Measurements from ENCODE around the gene HNRNPM.

DNA sequence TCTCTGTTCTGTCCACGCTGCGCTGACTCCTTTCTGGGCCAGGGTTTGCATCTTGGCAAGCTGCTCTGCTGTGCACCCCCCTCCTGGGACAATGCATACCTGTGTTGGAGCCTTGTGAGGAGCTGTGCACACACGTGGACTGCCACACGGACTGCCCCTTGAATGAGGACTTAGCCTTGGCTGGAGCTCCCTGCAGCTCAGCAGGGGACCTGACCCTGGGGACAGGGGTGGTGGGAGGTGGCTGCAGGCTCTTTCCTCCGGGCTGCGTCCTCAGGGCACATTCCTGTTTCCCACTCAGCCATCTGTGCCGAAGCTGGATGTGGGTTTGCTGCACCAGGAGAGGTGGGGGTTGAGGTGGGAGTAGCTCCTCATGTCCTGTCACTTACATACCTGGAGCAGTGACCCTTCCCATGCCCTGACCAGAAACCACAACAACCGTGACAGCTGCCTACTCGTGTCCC lies 46.4 kb upstream of the HNRNPM start:
- TF ChIP-seq, protein P1, sequence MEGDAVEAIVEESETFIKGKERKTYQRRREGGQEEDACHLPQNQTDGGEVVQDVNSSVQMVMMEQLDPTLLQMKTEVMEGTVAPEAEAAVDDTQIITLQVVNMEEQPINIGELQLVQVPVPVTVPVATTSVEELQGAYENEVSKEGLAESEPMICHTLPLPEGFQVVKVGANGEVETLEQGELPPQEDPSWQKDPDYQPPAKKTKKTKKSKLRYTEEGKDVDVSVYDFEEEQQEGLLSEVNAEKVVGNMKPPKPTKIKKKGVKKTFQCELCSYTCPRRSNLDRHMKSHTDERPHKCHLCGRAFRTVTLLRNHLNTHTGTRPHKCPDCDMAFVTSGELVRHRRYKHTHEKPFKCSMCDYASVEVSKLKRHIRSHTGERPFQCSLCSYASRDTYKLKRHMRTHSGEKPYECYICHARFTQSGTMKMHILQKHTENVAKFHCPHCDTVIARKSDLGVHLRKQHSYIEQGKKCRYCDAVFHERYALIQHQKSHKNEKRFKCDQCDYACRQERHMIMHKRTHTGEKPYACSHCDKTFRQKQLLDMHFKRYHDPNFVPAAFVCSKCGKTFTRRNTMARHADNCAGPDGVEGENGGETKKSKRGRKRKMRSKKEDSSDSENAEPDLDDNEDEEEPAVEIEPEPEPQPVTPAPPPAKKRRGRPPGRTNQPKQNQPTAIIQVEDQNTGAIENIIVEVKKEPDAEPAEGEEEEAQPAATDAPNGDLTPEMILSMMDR (IDR thresholded peaks at IDR 0.05; ENCODE audit: low read length) = no peak
- no peak for TF ChIP-seq EZH2 (optimal IDR thresholded peaks at IDR 0.05; ENCODE audit: low read depth, low read length)
